Mesodermal cell (in vitro differentiated cells): Measurements from ENCODE around the gene UMOD.
"Not testable (repeated sequence)": the region's sequence is repeated elsewhere in the genome, so short reads cannot be mapped to it uniquely, and the experiment has no call there.

Experiments used
- H3K27ac ChIP-seq: 2 replicates; pipeline ENCODE4 v1.7.0; 2013; ENCODE audit warnings: mild to moderate bottlenecking, low read depth, low read length, moderate library complexity; ENCODE audit not compliant: severe bottlenecking
- H3K36me3 ChIP-seq: 2 replicates; pipeline ENCODE4 v1.7.1; 2013; ENCODE audit warnings: mild to moderate bottlenecking, low read length, moderate library complexity; ENCODE audit not compliant: control insufficient read depth, insufficient read depth
- H3K4me1 ChIP-seq: one replicate; pipeline ENCODE4 v1.7.1; 2013; ENCODE audit warnings: mild to moderate bottlenecking, low read length; ENCODE audit not compliant: insufficient read depth, control insufficient read depth, poor library complexity, severe bottlenecking
- H3K4me3 ChIP-seq: 2 replicates; pipeline ENCODE4 v1.7.0; 2013; ENCODE audit warnings: low read length, control low read depth, mild to moderate bottlenecking; ENCODE audit not compliant: insufficient read depth, poor library complexity, severe bottlenecking; ENCODE audit errors: extremely low read depth
- H3K9me3 ChIP-seq: 2 replicates; pipeline ENCODE4 v1.7.1; 2013; ENCODE audit warnings: mild to moderate bottlenecking, low read length, moderate library complexity; ENCODE audit not compliant: control insufficient read depth
- WGBS, 2 experiments: methylation state at CpG; one replicate each; pipeline ENCODE4 v1.1.5; 2013; ENCODE audit warnings: missing lambda C conversion rate in 2 of 2; ENCODE audit not compliant: insufficient coverage in 2 of 2; 5-methylcytosine and 5-hydroxymethylcytosine counted together

Gene UMOD

GRCh38 chr16:20312536-20313095 is 39.9 kb downstream of the UMOD start:
- 90% methylated on average over 6 of the region's 7 CpGs for WGBS, 2 experiments
- not testable (repeated sequence) for H3K27ac ChIP-seq, H3K9me3 ChIP-seq, H3K4me3 ChIP-seq, H3K36me3 ChIP-seq, H3K4me1 ChIP-seq

DNA sequence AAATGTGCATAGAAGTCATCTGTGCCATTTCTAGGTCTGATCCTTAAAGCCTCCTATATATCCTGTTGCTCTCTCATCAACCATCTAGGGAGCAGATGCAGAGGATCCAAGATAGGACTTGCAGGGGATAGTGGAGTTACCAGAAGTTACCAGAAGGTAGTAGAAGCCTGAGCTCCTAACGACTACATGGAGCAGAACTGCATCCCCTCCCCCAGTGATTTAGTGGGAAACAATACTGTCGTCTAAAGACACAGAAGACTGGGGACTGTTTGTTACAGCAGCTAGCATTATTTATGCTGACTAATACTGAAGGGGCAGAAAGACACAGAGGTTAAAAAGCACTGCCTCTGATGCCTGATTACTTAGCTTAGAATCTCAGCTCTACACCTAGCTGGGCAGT is 41.0 kb downstream of the UMOD start:
- Histone ChIP-seq H3K4me1 (no peaks in the 10 kb centered on the region), H3K9me3 (no peaks in the 10 kb centered on the region), H3K4me3 (no peak overlapping the region), H3K36me3 (no peaks in the 10 kb centered on the region), H3K27ac (no peak overlapping the region)
- 86% methylated on average over 1 of the region's 2 CpGs; no CpG with 5 or more reads in 1 of the 2 experiments for WGBS, 2 experiments

- H3K27ac ChIP-seq: no peak overlapping the region
- no peaks in the 10 kb centered on the region for H3K4me1 ChIP-seq
- H3K4me3 ChIP-seq: no peak overlapping the region
- no peaks in the 10 kb centered on the region for H3K36me3 ChIP-seq
- no peaks in the 10 kb centered on the region for H3K9me3 ChIP-seq
- WGBS, 2 experiments: 81 to 91% methylated on average over 5 to 6 of the region's 11 CpGs
Measured at GRCh38 chr16:20310421-20311395, 41.8 kb downstream of the UMOD start.

- Histone ChIP-seq H3K4me1 (no peaks in the 10 kb centered on the region), H3K4me3 (no peak overlapping the region), H3K27ac (no peak overlapping the region), H3K9me3 (no peaks in the 10 kb centered on the region), H3K36me3 (no peaks in the 10 kb centered on the region)
- 92 to 100% methylated on average over 2 to 4 of the region's 6 CpGs for WGBS, 2 experiments
Measured at GRCh38 chr16:20309786-20310185, 42.7 kb downstream of the UMOD start.

- 78 to 90% methylated on average over 2 to 3 of the region's 4 CpGs for WGBS, 2 experiments
- H3K9me3 ChIP-seq: no peaks in the 10 kb centered on the region
- H3K4me3 ChIP-seq: no peak overlapping the region
- H3K4me1 ChIP-seq: no peaks in the 10 kb centered on the region
- H3K27ac ChIP-seq: no peak overlapping the region
- no peaks in the 10 kb centered on the region for H3K36me3 ChIP-seq
Measured at GRCh38 chr16:20308801-20309590, 43.5 kb downstream of the UMOD start.

DNA sequence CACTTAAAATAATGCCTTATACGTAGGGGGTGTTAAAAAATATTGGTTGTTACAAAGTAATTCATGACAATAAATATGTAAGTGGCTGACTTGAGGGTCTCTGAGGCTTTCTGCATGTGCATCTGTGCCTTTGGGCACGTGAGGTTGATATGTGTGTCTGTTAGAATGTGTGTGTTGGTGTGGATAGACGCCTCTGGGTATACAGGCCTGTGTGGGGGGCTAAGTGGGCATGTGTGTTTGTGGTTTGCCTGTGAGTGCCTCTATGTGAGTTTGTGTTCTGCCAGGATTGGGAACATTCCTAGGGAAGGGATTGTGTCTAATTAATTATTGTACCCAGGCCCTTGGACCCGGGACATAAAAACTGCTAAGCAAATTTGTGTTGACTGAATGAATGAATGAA is 44.2 kb downstream of the UMOD start:
- Histone ChIP-seq H3K27ac (no peak overlapping the region), H3K36me3 (no peaks in the 10 kb centered on the region), H3K9me3 (no peaks in the 10 kb centered on the region), H3K4me3 (no peak overlapping the region), H3K4me1 (no peaks in the 10 kb centered on the region)
- WGBS, 2 experiments: 73 to 96% methylated on average over 3 to 4 of the region's 4 CpGs

GRCh38 chr16:20307791-20308190 is 44.7 kb downstream of the UMOD start:
- no peaks in the 10 kb centered on the region for H3K4me1 ChIP-seq
- H3K36me3 ChIP-seq: no peaks in the 10 kb centered on the region
- H3K27ac ChIP-seq: no peak overlapping the region
- no peak overlapping the region for H3K4me3 ChIP-seq
- H3K9me3 ChIP-seq: no peaks in the 10 kb centered on the region
- 89 to 95% methylated on average over 5 of the region's 7 CpGs for WGBS, 2 experiments

DNA sequence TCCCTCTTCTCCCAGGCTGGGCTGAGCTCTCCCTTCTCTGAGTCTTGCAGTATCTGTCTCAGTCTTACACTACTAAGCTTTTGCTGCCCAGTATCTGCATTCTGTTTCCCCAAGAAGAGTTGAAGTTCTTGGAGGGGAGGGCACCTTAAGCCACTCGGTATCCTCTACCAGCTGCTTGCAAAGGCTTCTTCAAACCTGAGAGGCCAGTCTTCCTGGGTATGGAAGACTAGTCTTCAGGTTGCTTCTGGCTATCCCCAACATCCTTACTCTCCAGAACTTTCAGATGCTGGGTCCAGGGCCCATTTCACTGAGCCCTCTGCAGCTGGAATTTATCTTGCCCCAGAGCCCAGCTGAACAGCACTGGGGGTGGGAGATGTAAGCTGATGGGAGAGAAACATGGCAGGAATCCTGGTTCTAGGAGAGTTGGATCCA is 45.3 kb downstream of the UMOD start:
- Histone ChIP-seq H3K4me1 (no peaks in the 10 kb centered on the region), H3K4me3 (no peak overlapping the region), H3K27ac (no peak overlapping the region), H3K9me3 (no peaks in the 10 kb centered on the region), H3K36me3 (no peaks in the 10 kb centered on the region)
- WGBS, 2 experiments: 50 to 100% methylated on average over 1 of the region's 1 CpG

GRCh38 chr16:20306401-20306800 is 46.1 kb downstream of the UMOD start:
- Histone ChIP-seq H3K27ac (no peak overlapping the region), H3K4me3 (no peak overlapping the region), H3K9me3 (no peaks in the 10 kb centered on the region), H3K4me1 (no peaks in the 10 kb centered on the region), H3K36me3 (no peaks in the 10 kb centered on the region)
- 79 to 80% methylated on average over 3 of the region's 4 CpGs for WGBS, 2 experiments

- 78 to 100% methylated on average over 3 to 4 of the region's 4 CpGs for WGBS, 2 experiments
- no peaks in the 10 kb centered on the region for H3K36me3 ChIP-seq
- H3K27ac ChIP-seq: no peak overlapping the region
- H3K4me1 ChIP-seq: no peaks in the 10 kb centered on the region
- H3K9me3 ChIP-seq: no peaks in the 10 kb centered on the region
- H3K4me3 ChIP-seq: no peak overlapping the region
Measured at GRCh38 chr16:20303012-20303411, 49.5 kb downstream of the UMOD start.
